Liver (tissue), 3 donors: ENCODE results near the gene ZIC2.

Source experiments
- ATF3 ChIP-seq: IDR thresholded peaks from 2 replicates; pipeline ENCODE4 v1.6.1; 2016; ENCODE audit warnings: antibody characterized with exemption
- CTCF ChIP-seq: fragments of 150-350 bp; IDR thresholded peaks from 2 replicates; pipeline ENCODE4 v1.5.1; 2017; ENCODE audit warnings: improper control_type of control experiment, low read depth, low read length; ENCODE audit not compliant: missing input control
- GABPA ChIP-seq, 2 donors: IDR thresholded peaks in 1 of 2; conservative IDR thresholded peaks in 1 of 2; 2 replicates each; pipeline ENCODE4 v1.6.1; 2016; ENCODE audit warnings: antibody characterized with exemption in 2 of 2, mild to moderate bottlenecking in 1 of 2, moderate library complexity in 1 of 2
- JUND ChIP-seq, 2 donors: IDR thresholded peaks; 2 replicates each; pipeline ENCODE4 v1.6.1; 2016; ENCODE audit warnings: antibody characterized with exemption in 2 of 2
- MAX ChIP-seq: IDR thresholded peaks from 2 replicates; pipeline ENCODE4 v1.6.1; 2016; ENCODE audit warnings: antibody characterized with exemption
- NR2F2 ChIP-seq: IDR thresholded peaks from 2 replicates; pipeline ENCODE4 v1.6.1; 2016; ENCODE audit warnings: antibody characterized with exemption
- RAD21 ChIP-seq, 2 donors: IDR thresholded peaks; 2 replicates each; pipeline ENCODE4 v1.6.1; 2016; ENCODE audit warnings: antibody characterized with exemption in 2 of 2, mild to moderate bottlenecking in 2 of 2
- REST ChIP-seq: IDR thresholded peaks from 2 replicates; pipeline ENCODE4 v1.6.1; 2016; ENCODE audit warnings: antibody characterized with exemption, mild to moderate bottlenecking
- TAF1 ChIP-seq: conservative IDR thresholded peaks from 2 replicates; pipeline ENCODE4 v1.6.1; 2016; ENCODE audit warnings: antibody characterized with exemption, mild to moderate bottlenecking
- YY1 ChIP-seq: IDR thresholded peaks from 2 replicates; pipeline ENCODE4 v1.6.1; 2016; ENCODE audit warnings: antibody characterized with exemption, mild to moderate bottlenecking
- ZBTB33 ChIP-seq: IDR thresholded peaks from 2 replicates; pipeline ENCODE4 v1.6.1; 2016; ENCODE audit warnings: antibody characterized with exemption
- donor health status: healthy.
- donor health status: healthy.

- TF ChIP-seq CTCF (no peak), GABPA (IDR thresholded peaks at IDR 0.05 in 1 of 2, conservative IDR thresholded peaks at IDR 0.05 in 1 of 2) (no peak), RAD21 (IDR thresholded peaks at IDR 0.05) (no peak), ATF3 (no peak), JUND (IDR thresholded peaks at IDR 0.05) (no peak), MAX (no peak), NR2F2 (no peak), TAF1 (no peak), YY1 (no peak), REST (no peak), ZBTB33 (no peak)
Observed at GRCh38 chr13:99990126-99990977, 8.8 kb downstream of the ZIC2 start.
